HCT116 (cell line): ENCODE results near the gene HIVEP3. TPM values are rescaled to one million over a fixed set of nuclear protein-coding genes. Genes with fewer than 3 reads are reported as not detected.

Experiments used
- ATAC-seq: fragments of 200-7000 bp; cut with Tn5 transposase; 2 replicates; pipeline ENCODE4 v1.9.1; 2020; ENCODE audit warnings: mild to moderate bottlenecking, moderate library complexity
- BruUV-seq: library from RNA; stranded (reverse); fragments of 400-500 nt; replicated peaks from 2 replicates; lab custom pipeline; 2021; lab: Mats Ljungman, UMichigan
- CTCF ChIA-PET: fragments of 300-600 bp; sonication (Branson Sonifier 250); formaldehyde crosslinking; loops from one replicate; lab custom pipeline; 2021; ENCODE audit warnings: antibody characterized with exemption; lab: Charles Lee
- POLR2A ChIA-PET: fragments of 300-600, 350-600 bp; sonication (Branson Sonifier 250); formaldehyde crosslinking; loops from one replicate; lab custom pipeline; 2021; ENCODE audit warnings: antibody characterized with exemption; lab: Charles Lee
- RAD21 ChIA-PET, 2 experiments: fragments of 300-600 bp; sonication (Branson Sonifier 250); formaldehyde crosslinking; loops; one replicate each; lab custom pipeline; 2023; ENCODE audit warnings: low total read pairs in 2 of 2; ENCODE audit not compliant: uncharacterized antibody in 2 of 2, unreplicated experiment in 2 of 2, low non-redundant PET in 1 of 2; lab: Charles Lee
- DNase-seq: peaks from one replicate; pipeline ENCODE4 v3.0.0-alpha.2; 2010; ENCODE audit warnings: low read depth, low spot score
- H2AFZ ChIP-seq: fragments of 200-600 bp; shearing (Covaris generic), sonication (generic); 2 replicates; pipeline ENCODE4 v1.6.1; 2017; ENCODE audit warnings: low read depth, mixed run types, mixed read lengths, antibody characterized with exemption, low read length; ENCODE audit not compliant: poor library complexity, severe bottlenecking
- H3K27ac ChIP-seq: 2 replicates; pipeline ENCODE4 v1.5.1; 2012; ENCODE audit warnings: low read depth, low read length
- H3K27me3 ChIP-seq: fragments of 200-600 bp; sonication (generic); 2 replicates; pipeline ENCODE4 v1.6.1; 2016; ENCODE audit warnings: mixed run types, low read length, mixed read lengths; ENCODE audit not compliant: insufficient read depth
- H3K36me3 ChIP-seq, 2 experiments: fragments of 200-500 bp in 1 of 2; fragments of 200-600 bp in 1 of 2; sonication (Bioruptor generic) in 1 of 2; sonication (generic) in 1 of 2; 2 replicates each; pipeline versions ENCODE4 v1.5.1 to v1.6.1; 2014 to 2016; ENCODE audit warnings: low read length in 2 of 2, inconsistent platforms in 1 of 2, mixed read lengths in 1 of 2, mixed run types in 1 of 2; ENCODE audit not compliant: insufficient read depth in 2 of 2, control insufficient read depth in 1 of 2
- H3K4me1 ChIP-seq, 2 experiments: fragments of 200-600 bp in 1 of 2; sonication (generic) in 1 of 2; 2 replicates each; pipeline versions ENCODE4 v1.5.1 to v1.6.1; 2012 to 2017; ENCODE audit warnings: low read length in 2 of 2, inconsistent platforms in 1 of 2, mild to moderate bottlenecking in 1 of 2, mixed read lengths in 1 of 2, mixed run types in 1 of 2, moderate library complexity in 1 of 2; ENCODE audit not compliant: insufficient read depth in 2 of 2, control insufficient read depth in 1 of 2
- H3K4me2 ChIP-seq: fragments of 200-600 bp; sonication (generic); 2 replicates; pipeline ENCODE4 v1.6.1; 2017; ENCODE audit warnings: mixed run types, low read length, mixed read lengths
- H3K4me3 ChIP-seq, 2 experiments: fragments of 200-600 bp in 1 of 2; sonication (generic) in 1 of 2; replicated peaks in 1 of 2; 2 replicates each; pipeline ENCODE4 v1.5.1; 2011 to 2016; ENCODE audit warnings: low read length in 2 of 2, control low read depth in 1 of 2, low read depth in 1 of 2, mild to moderate bottlenecking in 1 of 2, mixed read lengths in 1 of 2, mixed run types in 1 of 2
- H3K79me2 ChIP-seq: fragments of 200-600 bp; sonication (generic); 2 replicates; pipeline ENCODE4 v1.6.1; 2017; ENCODE audit warnings: mild to moderate bottlenecking, mixed run types, low read length, moderate library complexity, mixed read lengths; ENCODE audit not compliant: insufficient read depth
- H3K9ac ChIP-seq: fragments of 200-600 bp; sonication (generic); 2 replicates; pipeline ENCODE4 v1.6.1; 2016; ENCODE audit warnings: low read length, mixed read lengths
- H3K9me2 ChIP-seq: fragments of 200-600 bp; sonication (generic), shearing (Covaris generic); 2 replicates; pipeline ENCODE4 v1.6.1; 2017; ENCODE audit warnings: mixed run types, mild to moderate bottlenecking, moderate library complexity; ENCODE audit not compliant: insufficient read depth
- H3K9me3 ChIP-seq, 2 experiments: fragments of 200-500 bp in 1 of 2; fragments of 200-600 bp in 1 of 2; sonication (Bioruptor generic) in 1 of 2; sonication (generic) in 1 of 2; 2 replicates each; pipeline ENCODE4 v1.6.1; 2014 to 2017; ENCODE audit warnings: low read length in 2 of 2, mixed read lengths in 2 of 2, inconsistent platforms in 1 of 2, low read depth in 1 of 2, mild to moderate bottlenecking in 1 of 2, mixed run types in 1 of 2, moderate library complexity in 1 of 2; ENCODE audit not compliant: control insufficient read depth in 1 of 2, insufficient read depth in 1 of 2
- H4K20me1 ChIP-seq: fragments of 200-600 bp; sonication (generic), shearing (Covaris generic); 2 replicates; pipeline ENCODE4 v1.6.1; 2017; ENCODE audit warnings: mixed run types, mild to moderate bottlenecking, moderate library complexity; ENCODE audit not compliant: insufficient read depth
- CTCF ChIP-seq, 3 experiments: fragments of 200-600 bp in 1 of 3; sonication (generic) in 1 of 3; IDR thresholded peaks in 2 of 3; conservative IDR thresholded peaks in 1 of 3; 2 replicates each; pipeline ENCODE4 v1.5.1; 2012 to 2017; ENCODE audit warnings: low read depth in 2 of 3, low read length in 2 of 3, antibody characterized with exemption in 1 of 3, borderline replicate concordance in 1 of 3, control low read depth in 1 of 3, mild to moderate bottlenecking in 1 of 3, mixed read lengths in 1 of 3, mixed run types in 1 of 3, moderate library complexity in 1 of 3; ENCODE audit not compliant: insufficient read depth in 1 of 3
- EZH2phosphoT487 ChIP-seq: fragments of 200-600 bp; IDR thresholded peaks from 2 replicates; pipeline ENCODE4 v1.6.1; 2018; ENCODE audit warnings: antibody characterized with exemption, borderline replicate concordance
- FOSL1 ChIP-seq: IDR thresholded peaks from 2 replicates; pipeline ENCODE4 v1.6.1; 2012; ENCODE audit warnings: low read depth
- JUND ChIP-seq: IDR thresholded peaks from 2 replicates; pipeline ENCODE4 v1.6.1; 2012
- MAX ChIP-seq: IDR thresholded peaks from 2 replicates; pipeline ENCODE4 v1.6.1; 2012
- POLR2A ChIP-seq: IDR thresholded peaks from 2 replicates; pipeline ENCODE4 v1.7.0; 2011; ENCODE audit warnings: borderline replicate concordance; ENCODE audit not compliant: insufficient read depth, insufficient read length; ENCODE audit errors: extremely low read depth
- RAD21 ChIP-seq: IDR thresholded peaks from 2 replicates; pipeline ENCODE4 v1.6.1; 2012; ENCODE audit warnings: low read depth, mild to moderate bottlenecking
- REST ChIP-seq: IDR thresholded peaks from 2 replicates; pipeline ENCODE4 v1.6.1; 2012; ENCODE audit warnings: low read depth
- SRF ChIP-seq: IDR thresholded peaks from 2 replicates; pipeline ENCODE4 v1.6.1; 2012; ENCODE audit warnings: low read depth
- YY1 ChIP-seq: IDR thresholded peaks from 2 replicates; pipeline ENCODE4 v1.6.1; 2011; ENCODE audit warnings: low read length, low read depth, moderate library complexity, mild to moderate bottlenecking; ENCODE audit not compliant: insufficient replicate concordance; ENCODE audit errors: extremely low read depth
- ZFX ChIP-seq: fragments of 450-650 bp; IDR thresholded peaks from 2 replicates; pipeline ENCODE4 v1.6.1; 2017
- ZNF274 ChIP-seq: fragments of 200-500 bp; sonication (Bioruptor generic); IDR thresholded peaks from 2 replicates; pipeline ENCODE4 v1.6.1; 2014; ENCODE audit warnings: mild to moderate bottlenecking, low read depth, low read length, inconsistent platforms
- intact Hi-C: fragments of 100-400 bp; cut with micrococcal nuclease; formaldehyde crosslinking; loops from 2 replicates; pipeline ENCODE4 v1.10.0; 2022
- total RNA-seq: library from RNA; stranded (reverse); gene quantifications from one replicate; pipeline ENCODE4 v1.2.1, GENCODE V29; 2021; ENCODE audit not compliant: unreplicated experiment

HIVEP3 gene
- total RNA-seq, 1 experiment from 2014 or later, result 7.1 TPM

- POLR2A ChIA-PET, result no interaction called here
- Histone ChIP-seq H3K9ac (no peak overlapping the region), H3K4me3 (no peak overlapping the region), H3K79me2 (no peaks in the 10 kb centered on the region), H3K9me2 (no peaks in the 10 kb centered on the region), H3K36me3 (no peaks in the 10 kb centered on the region), H3K27me3 (no peaks in the 10 kb centered on the region; the same call in 1 of the 2 replicates), H3K9me3 (no peaks in the 10 kb centered on the region), H3K4me1 (peaks cover 23 to 24% of the 10 kb centered on the region in 2 experiments), H3K27ac (no peak overlapping the region), H3K4me2 (no peak overlapping the region)
- CTCF ChIA-PET, result no interaction called here
- no TSS peak for BruUV-seq
- DNase-seq (no peak), ATAC-seq (no peak)
- RAD21 ChIA-PET, result no interaction called here
- TF ChIP-seq EZH2phosphoT487, result no peak
- TF ChIP-seq, all 23 proteins: peak for 0
- Histone ChIP-seq H2AFZ (no peak overlapping the region), H4K20me1 (no peaks in the 10 kb centered on the region)
- intact Hi-C loops, result no loop called here
Measured at GRCh38 chr1:41874903-41875411, 43.8 kb downstream of the HIVEP3 start.

- Histone ChIP-seq H3K9ac (no peak overlapping the region), H4K20me1 (no peaks in the 10 kb centered on the region), H3K9me2 (no peaks in the 10 kb centered on the region), H3K36me3 (no peaks in the 10 kb centered on the region), H3K27me3 (no peaks in the 10 kb centered on the region; the same call in 1 of the 2 replicates), H3K79me2 (no peaks in the 10 kb centered on the region), H3K4me1 (peaks cover 26 to 30% of the 10 kb centered on the region in 2 experiments), H3K4me2 (no peak overlapping the region), H3K4me3 (no peak overlapping the region), H2AFZ (no peak overlapping the region), H3K27ac (no peak overlapping the region), H3K9me3 (no peaks in the 10 kb centered on the region)
- POLR2A ChIA-PET, result no interaction called here
- DNase-seq, result no peak
- no TSS peak for BruUV-seq
- CTCF ChIA-PET, result no interaction called here
- intact Hi-C loops, result no loop called here
- no peak for ATAC-seq
- RAD21 ChIA-PET, result no interaction called here
- TF ChIP-seq CTCF (IDR thresholded peaks at IDR 0.05 in 2 of 3, conservative IDR thresholded peaks at IDR 0.05 in 1 of 3; ENCODE audit: borderline replicate concordance in 1 of 3, insufficient read depth in 1 of 3, low read depth in 2 of 3, low read length in 2 of 3), result no peak
- TF ChIP-seq POLR2A, result no peak
- no peak for TF ChIP-seq JUND
- no peak for TF ChIP-seq ZNF274
- TF ChIP-seq YY1, result no peak
- TF ChIP-seq RAD21, result no peak
- no peak for TF ChIP-seq EZH2phosphoT487
- no peak for TF ChIP-seq FOSL1
- TF ChIP-seq ZFX, result no peak
- TF ChIP-seq SRF, result no peak
- TF ChIP-seq REST, result no peak
- TF ChIP-seq MAX, result no peak
Measured at GRCh38 chr1:41874151-41874719, 44.5 kb downstream of the HIVEP3 start.
